ENCODE results near the gene OR8H3.
"Not testable (repeated sequence)": the region's sequence is repeated elsewhere in the genome, so short reads cannot be mapped to it uniquely, and the experiment has no call there.

The OR8H3 gene, protein sequence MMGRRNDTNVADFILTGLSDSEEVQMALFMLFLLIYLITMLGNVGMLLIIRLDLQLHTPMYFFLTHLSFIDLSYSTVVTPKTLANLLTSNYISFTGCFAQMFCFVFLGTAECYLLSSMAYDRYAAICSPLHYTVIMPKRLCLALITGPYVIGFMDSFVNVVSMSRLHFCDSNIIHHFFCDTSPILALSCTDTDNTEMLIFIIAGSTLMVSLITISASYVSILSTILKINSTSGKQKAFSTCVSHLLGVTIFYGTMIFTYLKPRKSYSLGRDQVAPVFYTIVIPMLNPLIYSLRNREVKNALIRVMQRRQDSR

DNA sequence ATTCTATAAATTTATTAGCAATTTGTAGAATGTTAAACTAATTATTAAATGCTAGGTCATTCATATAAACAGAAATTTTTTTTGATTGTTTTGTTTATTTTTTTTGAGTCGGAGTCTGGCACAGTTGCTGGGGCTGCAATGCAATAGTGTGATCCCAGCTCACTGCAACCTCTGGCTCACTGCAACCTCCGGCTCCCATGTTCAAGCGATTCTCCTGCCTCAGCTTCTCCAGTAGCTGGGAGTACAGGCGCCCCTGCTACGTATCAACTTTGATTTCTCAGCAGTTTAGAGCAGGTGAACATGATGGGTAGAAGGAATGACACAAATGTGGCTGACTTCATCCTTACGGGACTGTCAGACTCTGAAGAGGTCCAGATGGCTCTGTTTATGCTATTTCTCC lies at the start of gene OR8H3:
Gene OR8H3 (plus strand): TSS at position 301 of the 400 bp plus-strand sequence. CDS start 0 bp downstream, at position 301.
- FAIRE-seq, result no peak
- no peak for DNase-seq (ENCODE audit: low spot score)

DNA sequence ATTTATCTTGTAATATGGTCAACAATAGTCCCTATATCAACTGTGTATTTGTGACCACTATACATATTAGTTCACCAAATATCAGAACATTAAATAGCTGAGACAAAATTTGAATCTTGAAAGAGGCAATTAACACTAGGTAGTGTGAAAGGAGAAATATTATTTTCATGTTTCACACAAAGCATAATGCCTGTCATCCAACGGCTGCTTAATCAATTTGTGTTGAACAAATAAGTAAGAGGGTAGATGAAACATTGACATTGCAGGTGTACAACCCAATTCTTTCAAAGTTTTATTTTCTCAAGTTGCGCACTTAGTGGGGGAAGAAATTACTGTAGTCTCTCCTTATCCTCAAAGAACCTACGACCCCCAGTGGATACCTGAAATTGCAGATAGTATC lies 32.5 kb upstream of the OR8H3 start:
- FAIRE-seq (no peak), DNase-seq (ENCODE audit: low spot score) (no peak)

DNA sequence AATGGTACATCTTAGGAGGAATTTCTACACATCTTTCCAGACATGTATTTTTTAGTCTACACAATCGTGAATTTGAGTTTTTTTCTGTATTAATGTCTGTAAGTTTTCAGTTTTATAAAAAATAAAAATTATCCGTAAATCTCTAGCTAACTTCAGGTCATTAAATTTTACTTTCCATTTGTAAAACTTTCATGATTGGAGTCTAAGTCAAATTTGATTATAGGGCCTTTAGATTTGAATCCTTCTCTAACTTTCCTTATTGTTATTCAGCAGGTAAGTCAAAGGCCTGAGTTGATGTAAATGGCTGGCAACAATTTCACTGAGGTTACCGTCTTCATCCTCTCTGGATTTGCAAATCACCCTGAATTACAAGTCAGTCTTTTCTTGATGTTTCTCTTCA lies 29.2 kb upstream of the OR8H3 start, which contains the start of gene OR8I2:
Gene OR8I2 (plus strand): TSS at position 301 of the 400 bp plus-strand sequence. CDS start 0 bp downstream, at position 301.
- DNase-seq (ENCODE audit: low spot score) (no peak), FAIRE-seq (no peak)

DNA sequence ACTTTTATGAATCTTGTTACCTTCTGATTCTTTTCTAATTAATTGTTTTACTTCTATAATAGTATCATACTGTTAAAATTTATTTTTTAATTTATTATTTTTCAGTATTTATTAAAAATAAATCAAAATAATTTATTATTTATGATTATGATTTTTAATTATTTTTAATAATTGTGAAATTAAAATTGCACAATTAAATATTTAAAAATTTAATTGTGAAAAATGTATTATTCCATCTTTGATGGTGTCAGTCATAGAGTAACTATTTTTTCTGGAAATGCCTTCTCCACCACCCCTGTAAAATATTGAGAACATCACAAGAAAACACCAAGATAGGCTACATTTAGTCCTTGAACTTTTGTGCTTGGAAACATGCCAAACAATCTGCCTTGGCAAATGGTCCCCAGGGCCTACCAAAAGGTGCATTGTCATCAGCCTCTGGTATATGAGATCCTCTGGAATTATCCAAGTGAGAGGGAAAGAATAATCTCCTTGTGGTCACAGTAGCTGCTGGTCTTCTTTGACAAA lies 18.9 kb upstream of the OR8H3 start, which contains the start of gene OR8H2:
Gene OR8H2 (plus strand): TSS at position 478 of the 528 bp plus-strand sequence. CDS start 1,356 bp downstream, outside the sequence.
- DNase-seq (ENCODE audit: low spot score) (no peak), FAIRE-seq (no peak)

DNA sequence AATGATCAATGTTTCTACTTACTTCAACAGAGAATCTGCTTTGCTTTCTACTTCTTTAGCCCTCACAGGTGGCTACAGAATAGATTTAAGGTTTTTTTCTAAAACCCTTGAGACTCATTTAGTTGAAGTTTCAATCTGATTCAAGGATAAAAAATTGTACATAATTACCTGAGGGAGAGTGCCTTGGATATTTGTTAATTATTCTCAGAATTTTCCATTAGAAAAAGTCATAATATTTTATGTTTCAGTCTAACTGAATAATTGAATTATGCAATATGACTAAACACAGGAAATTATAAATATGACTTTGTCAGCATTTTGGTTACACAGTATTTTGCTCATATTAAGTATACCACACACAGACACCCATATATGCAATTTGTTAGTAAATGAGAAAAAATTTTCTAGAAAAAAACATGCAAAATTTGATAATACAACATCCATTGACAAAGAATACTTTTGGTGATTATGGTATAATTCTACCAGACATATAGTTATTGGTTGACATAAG lies 18.0 kb downstream of the OR8H3 start, which contains the start of gene OR8J3:
Gene OR8J3 (minus strand): TSS at position 51 of the 511 bp plus-strand sequence. CDS start 2,483 bp downstream, outside the sequence.
- DNase-seq (ENCODE audit: low spot score), result no peak
- FAIRE-seq, result no peak

DNA sequence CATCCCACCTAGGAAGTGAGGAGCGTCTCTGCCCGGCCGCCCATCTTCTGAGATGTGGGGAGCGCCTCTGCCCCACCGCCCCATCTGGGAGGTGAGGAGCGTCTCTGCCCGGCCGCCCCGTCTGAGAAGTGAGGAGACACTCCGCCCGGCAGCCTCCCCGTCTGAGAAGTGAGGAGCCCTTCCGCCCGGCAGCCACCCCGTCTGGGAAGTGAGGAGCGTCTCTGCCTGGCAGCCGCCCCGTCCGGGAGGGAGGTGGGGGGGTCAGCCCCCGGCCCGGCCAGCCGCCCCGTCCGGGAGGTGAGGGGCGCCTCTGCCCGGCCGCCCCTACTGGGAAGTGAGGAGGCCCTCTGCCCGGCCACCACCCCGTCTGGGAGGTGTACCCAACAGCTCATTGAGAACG lies 21.5 kb downstream of the OR8H3 start:
- not testable (repeated sequence) for DNase-seq (ENCODE audit: low spot score); FAIRE-seq

DNA sequence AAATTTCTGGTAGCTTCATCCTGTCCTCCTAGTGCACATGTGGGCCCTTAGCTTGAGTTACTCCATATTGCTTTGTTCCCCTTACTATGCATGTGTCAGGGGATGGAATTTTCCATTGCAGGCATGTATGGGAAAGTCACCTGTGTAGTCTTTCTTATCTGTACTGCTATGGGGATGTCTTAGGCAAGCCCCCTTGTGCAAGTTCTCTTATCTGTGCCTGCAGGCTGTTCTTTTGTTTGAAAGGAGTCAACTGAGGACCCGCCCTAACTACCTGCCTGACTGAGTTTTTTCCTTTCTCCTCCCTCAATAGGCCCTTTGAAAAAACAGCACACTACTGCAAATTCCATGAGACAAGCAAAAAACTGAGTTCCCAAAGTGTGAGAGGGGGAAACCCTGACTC lies 29.2 kb downstream of the OR8H3 start:
- DNase-seq (ENCODE audit: low spot score), result no peak
- no peak for FAIRE-seq

DNA sequence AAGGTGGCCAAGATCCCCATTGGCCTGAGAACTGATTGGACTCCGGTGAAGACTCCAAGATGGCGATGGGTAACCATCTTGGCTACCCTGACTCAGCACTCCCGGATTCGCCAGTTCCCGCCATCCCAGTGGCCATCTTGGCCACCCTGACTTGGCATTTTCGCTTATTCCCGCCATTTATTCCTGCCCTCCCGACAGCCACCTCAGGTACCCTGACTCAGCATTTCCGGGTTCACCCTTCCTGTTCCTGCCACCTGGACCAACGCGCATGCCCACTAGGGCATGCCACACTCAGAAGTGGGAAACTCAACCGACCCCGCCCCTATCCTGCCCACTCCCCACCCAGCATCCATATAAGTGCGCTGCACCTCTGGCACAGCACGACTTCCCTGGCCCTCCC lies 30.2 kb downstream of the OR8H3 start:
- FAIRE-seq (no peak), DNase-seq (ENCODE audit: low spot score) (no peak)

DNA sequence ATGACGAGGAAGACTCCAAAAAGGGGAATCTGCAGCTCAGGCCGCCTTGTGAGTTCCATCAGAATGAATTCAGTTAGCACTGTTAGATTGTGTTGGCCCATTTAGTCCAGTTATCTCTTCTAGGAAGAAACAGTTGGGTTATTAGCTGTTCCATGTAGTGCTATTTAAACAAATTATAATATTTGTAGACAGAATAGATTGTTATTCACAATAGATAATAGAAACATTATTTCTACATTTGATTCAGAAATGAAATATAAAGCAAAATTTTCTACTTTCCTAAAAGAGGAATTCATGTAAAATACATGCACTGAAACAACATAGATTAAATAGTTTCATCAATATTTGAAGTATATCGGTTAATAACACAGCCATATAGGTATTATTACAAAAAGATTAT lies 38.0 kb downstream of the OR8H3 start, which contains the start of gene OR8K5:
Gene OR8K5 (minus strand): TSS at position 101 of the 400 bp plus-strand sequence. CDS start 0 bp downstream, at position 101.
- DNase-seq (ENCODE audit: low spot score) (no peak), FAIRE-seq (no peak)

DNA sequence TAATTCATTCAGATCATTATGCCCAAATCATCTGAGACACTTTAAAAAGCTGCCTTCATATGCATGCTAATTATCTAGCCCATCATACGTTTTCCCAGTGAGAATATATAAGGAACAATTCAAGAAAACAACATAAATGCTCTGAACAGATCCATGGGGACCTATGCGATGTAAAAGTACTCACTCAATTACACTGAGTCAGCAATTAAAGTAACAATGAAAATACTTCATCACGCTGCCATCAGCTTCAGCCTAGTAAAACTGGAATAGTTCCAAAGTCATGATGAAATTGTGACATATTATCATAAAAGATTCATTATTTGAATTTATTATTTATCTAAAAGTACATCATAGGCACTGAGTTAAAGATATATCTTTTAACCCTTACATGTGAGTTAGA lies 41.6 kb downstream of the OR8H3 start:
- DNase-seq (ENCODE audit: low spot score) (no peak), FAIRE-seq (no peak)

DNA sequence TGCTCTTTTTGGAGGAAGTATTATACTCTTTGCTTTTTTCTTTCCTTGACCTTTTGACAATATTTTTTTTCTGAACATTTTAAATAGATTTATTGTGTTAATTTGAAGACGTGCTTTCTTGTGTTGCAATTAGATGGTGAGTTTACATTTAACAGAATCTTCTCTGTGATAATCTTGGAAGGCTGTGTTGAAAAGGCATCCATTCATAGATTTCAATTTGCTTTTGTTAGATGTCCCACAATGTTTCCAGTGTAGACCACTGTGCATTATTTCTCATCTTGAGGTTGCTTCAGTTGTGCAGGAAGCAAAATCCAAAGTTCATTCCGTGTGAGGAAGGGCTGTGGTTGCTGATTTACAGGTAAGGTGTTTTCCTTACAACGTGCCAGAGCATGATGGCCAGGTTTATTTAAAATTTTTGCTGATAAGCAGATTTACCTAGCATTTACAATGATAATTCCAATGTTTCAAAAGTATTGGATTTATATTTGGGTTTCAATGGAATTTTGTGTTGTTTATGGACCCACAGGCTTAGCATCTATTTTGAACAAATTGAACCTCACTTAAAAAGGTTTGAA lies 50.2 kb downstream of the OR8H3 start:
- DNase-seq (ENCODE audit: low spot score) (no peak), FAIRE-seq (no peak)
